ENCODE data around the gene APBA2.

The APBA2 gene

GRCh38 chr15:29012097-29012496 is 126.3 kb downstream of the APBA2 start:
- TF ChIP-seq MAX (IDR thresholded peaks at IDR 0.05; ENCODE audit: low read depth, low read length) = no peak
- TF ChIP-seq CTCF (IDR thresholded peaks at IDR 0.05; ENCODE audit: low read depth, low read length) = no peak
- TF ChIP-seq POLR2A (IDR thresholded peaks at IDR 0.05; ENCODE audit: extremely low read depth, insufficient read length) = no peak
- TF ChIP-seq MYC (IDR thresholded peaks at IDR 0.05; ENCODE audit: low read depth, low read length) = no peak
- no peak overlapping the region for H3K4me3 ChIP-seq (ENCODE audit: low read depth, low read length)
- DNase-seq (ENCODE audit: low read depth) = no peak

- no peak for DNase-seq (ENCODE audit: low read depth)
- no peak for TF ChIP-seq MYC (IDR thresholded peaks at IDR 0.05; ENCODE audit: low read depth, low read length)
- no peak for TF ChIP-seq POLR2A (IDR thresholded peaks at IDR 0.05; ENCODE audit: extremely low read depth, insufficient read length)
- TF ChIP-seq MAX (IDR thresholded peaks at IDR 0.05; ENCODE audit: low read depth, low read length) = no peak
- TF ChIP-seq CTCF (IDR thresholded peaks at IDR 0.05; ENCODE audit: low read depth, low read length) = no peak
- H3K4me3 ChIP-seq (ENCODE audit: low read depth, low read length) = no peak overlapping the region
Observed at GRCh38 chr15:29014493-29014892, 128.7 kb downstream of the APBA2 start.

- no peak overlapping the region for H3K4me3 ChIP-seq (ENCODE audit: low read depth, low read length)
- no peak for DNase-seq (ENCODE audit: low read depth)
- TF ChIP-seq MYC (IDR thresholded peaks at IDR 0.05; ENCODE audit: low read depth, low read length) = no peak
Observed at GRCh38 chr15:29016518-29016917, 130.7 kb downstream of the APBA2 start.

- H3K4me3 ChIP-seq (ENCODE audit: low read depth, low read length) = no peak overlapping the region
- TF ChIP-seq CTCF (IDR thresholded peaks at IDR 0.05; ENCODE audit: low read depth, low read length) = no peak
- TF ChIP-seq POLR2A (IDR thresholded peaks at IDR 0.05; ENCODE audit: extremely low read depth, insufficient read length) = no peak
- TF ChIP-seq MAX (IDR thresholded peaks at IDR 0.05; ENCODE audit: low read depth, low read length) = no peak
- TF ChIP-seq MYC (IDR thresholded peaks at IDR 0.05; ENCODE audit: low read depth, low read length) = no peak
- no peak for DNase-seq (ENCODE audit: low read depth)
Observed at GRCh38 chr15:29018120-29018805, 132.5 kb downstream of the APBA2 start.

GRCh38 chr15:29018995-29019976 is 133.5 kb downstream of the APBA2 start:
- TF ChIP-seq CTCF (IDR thresholded peaks at IDR 0.05; ENCODE audit: low read depth, low read length) (no peak), MYC (IDR thresholded peaks at IDR 0.05; ENCODE audit: low read depth, low read length) (no peak), POLR2A (IDR thresholded peaks at IDR 0.05; ENCODE audit: extremely low read depth, insufficient read length) (no peak), MAX (IDR thresholded peaks at IDR 0.05; ENCODE audit: low read depth, low read length) (no peak)
- no peak overlapping the region for H3K4me3 ChIP-seq (ENCODE audit: low read depth, low read length)
- DNase-seq (ENCODE audit: low read depth) = no peak

GRCh38 chr15:29021857-29022256 is 136.1 kb downstream of the APBA2 start:
- H3K4me3 ChIP-seq (ENCODE audit: low read depth, low read length) = no peak overlapping the region
- TF ChIP-seq MYC (IDR thresholded peaks at IDR 0.05; ENCODE audit: low read depth, low read length) (no peak), MAX (IDR thresholded peaks at IDR 0.05; ENCODE audit: low read depth, low read length) (no peak), POLR2A (IDR thresholded peaks at IDR 0.05; ENCODE audit: extremely low read depth, insufficient read length) (no peak), CTCF (IDR thresholded peaks at IDR 0.05; ENCODE audit: low read depth, low read length) (no peak)
- DNase-seq (ENCODE audit: low read depth) = no peak

All from NB4 (cell line).